HG03565 (cell line): Measurements from ENCODE around the gene CCDC6.

Experiments
- ATAC-seq: cut with Tn5 transposase; IDR thresholded peaks from one replicate; pipeline ENCODE4 v1.9.1; 2021; ENCODE audit warnings: mild to moderate bottlenecking, moderate library complexity; ENCODE audit not compliant: unreplicated experiment

Gene CCDC6

GRCh38 chr10:59856104-59856503 is 50.3 kb downstream of the CCDC6 start:
- ATAC-seq, result no peak

GRCh38 chr10:59854571-59854970 is 51.8 kb downstream of the CCDC6 start:
- ATAC-seq, result no peak

- ATAC-seq, result no peak
Observed at GRCh38 chr10:59852670-59853069, 53.7 kb downstream of the CCDC6 start.

- ATAC-seq, result no peak
Observed at GRCh38 chr10:59851864-59852263, 54.5 kb downstream of the CCDC6 start.

- ATAC-seq, result no peak
Observed at GRCh38 chr10:59847888-59848287, 58.5 kb downstream of the CCDC6 start.

- no peak for ATAC-seq
Observed at GRCh38 chr10:59847326-59847725, 59.0 kb downstream of the CCDC6 start.

GRCh38 chr10:59844436-59844835 is 61.9 kb downstream of the CCDC6 start:
- no peak for ATAC-seq

- ATAC-seq, result no peak
Observed at GRCh38 chr10:59843748-59844147, 62.6 kb downstream of the CCDC6 start.

GRCh38 chr10:59839576-59839975 is 66.8 kb downstream of the CCDC6 start:
- no peak for ATAC-seq

- ATAC-seq, result no peak
Observed at GRCh38 chr10:59838085-59838789, 68.1 kb downstream of the CCDC6 start.

GRCh38 chr10:59833810-59834209 is 72.5 kb downstream of the CCDC6 start:
- no peak for ATAC-seq

- ATAC-seq, result no peak
Observed at GRCh38 chr10:59832506-59832905, 73.8 kb downstream of the CCDC6 start.

GRCh38 chr10:59831658-59832503 is 74.5 kb downstream of the CCDC6 start:
- ATAC-seq, result no peak

GRCh38 chr10:59830601-59831259 is 75.6 kb downstream of the CCDC6 start:
- ATAC-seq, result no peak

GRCh38 chr10:59829601-59830000 is 76.8 kb downstream of the CCDC6 start:
- peak; percentile 93 for ATAC-seq

GRCh38 chr10:59829024-59829423 is 77.3 kb downstream of the CCDC6 start:
- ATAC-seq, result no peak

- no peak for ATAC-seq
Observed at GRCh38 chr10:59825932-59826331, 80.4 kb downstream of the CCDC6 start.

GRCh38 chr10:59823751-59824150 is 82.6 kb downstream of the CCDC6 start:
- no peak for ATAC-seq

- no peak for ATAC-seq
Observed at GRCh38 chr10:59823111-59823510, 83.2 kb downstream of the CCDC6 start.

- no peak for ATAC-seq
Observed at GRCh38 chr10:59820471-59820870, 85.9 kb downstream of the CCDC6 start.

GRCh38 chr10:59819683-59820082 is 86.7 kb downstream of the CCDC6 start:
- no peak for ATAC-seq

GRCh38 chr10:59819265-59819664 is 87.1 kb downstream of the CCDC6 start:
- ATAC-seq, result no peak
